ENCODE measurements around the gene PTH1R. TPM values are rescaled to one million over a fixed set of nuclear protein-coding genes. Genes with fewer than 3 reads are reported as not detected.

Gene PTH1R
- total RNA-seq, 1 donor from 2014 or later = 18.9 TPM

DNA sequence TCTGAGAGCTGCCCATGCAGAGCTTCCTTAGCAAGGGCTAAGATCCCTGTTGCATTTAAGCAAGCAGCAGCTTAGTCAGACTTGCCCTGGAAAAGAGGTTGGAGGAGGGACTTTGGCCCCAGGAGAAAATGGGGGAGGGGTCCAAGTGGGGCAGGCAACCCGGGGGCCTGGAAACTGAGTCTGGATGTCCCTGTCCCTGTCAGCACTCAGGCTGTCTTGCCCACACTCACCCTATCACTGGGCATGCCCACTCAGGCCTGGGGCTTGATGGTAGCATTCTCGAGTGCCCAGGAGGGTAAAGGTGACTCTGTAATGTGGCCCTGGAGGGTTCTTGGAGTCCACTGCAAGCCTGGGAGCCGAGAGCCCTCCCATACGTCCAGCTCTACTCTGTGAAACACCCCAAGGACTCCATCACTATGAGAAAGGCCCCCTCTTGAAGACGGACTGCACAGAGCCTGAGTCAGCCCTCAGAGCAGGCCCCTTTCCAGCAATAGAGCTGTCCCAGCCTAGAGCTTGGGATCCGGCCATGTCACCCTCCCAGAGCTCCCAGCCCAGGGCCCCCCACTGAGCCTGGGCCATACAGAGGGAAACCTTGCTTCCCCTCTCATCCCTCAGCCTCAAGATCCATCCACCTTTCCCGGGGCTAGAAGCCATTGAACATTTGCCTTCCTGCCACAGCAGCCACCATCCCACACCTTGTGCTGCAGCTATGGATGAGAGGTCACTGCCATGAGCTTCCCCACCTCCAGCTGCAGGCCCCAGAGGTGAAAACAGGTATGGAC, 27.6 kb upstream of the PTH1R start:
- no peak for DNase-seq

DNA sequence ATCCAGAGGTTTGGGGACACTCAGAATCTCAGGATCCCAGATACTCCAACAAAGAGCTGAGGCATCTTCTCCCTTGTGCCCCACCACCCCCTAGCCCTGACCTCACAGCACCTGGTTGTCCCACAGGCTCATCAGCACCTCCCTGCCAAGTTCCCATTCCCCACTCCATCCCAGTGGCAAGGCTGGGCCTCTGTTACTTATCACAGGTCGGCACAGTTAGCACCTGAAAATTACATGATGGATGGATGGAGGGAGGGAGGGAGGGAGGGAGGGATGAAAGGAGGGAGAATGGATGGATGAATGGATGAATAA, 27.1 kb upstream of the PTH1R start:
- no peak for DNase-seq

DNA sequence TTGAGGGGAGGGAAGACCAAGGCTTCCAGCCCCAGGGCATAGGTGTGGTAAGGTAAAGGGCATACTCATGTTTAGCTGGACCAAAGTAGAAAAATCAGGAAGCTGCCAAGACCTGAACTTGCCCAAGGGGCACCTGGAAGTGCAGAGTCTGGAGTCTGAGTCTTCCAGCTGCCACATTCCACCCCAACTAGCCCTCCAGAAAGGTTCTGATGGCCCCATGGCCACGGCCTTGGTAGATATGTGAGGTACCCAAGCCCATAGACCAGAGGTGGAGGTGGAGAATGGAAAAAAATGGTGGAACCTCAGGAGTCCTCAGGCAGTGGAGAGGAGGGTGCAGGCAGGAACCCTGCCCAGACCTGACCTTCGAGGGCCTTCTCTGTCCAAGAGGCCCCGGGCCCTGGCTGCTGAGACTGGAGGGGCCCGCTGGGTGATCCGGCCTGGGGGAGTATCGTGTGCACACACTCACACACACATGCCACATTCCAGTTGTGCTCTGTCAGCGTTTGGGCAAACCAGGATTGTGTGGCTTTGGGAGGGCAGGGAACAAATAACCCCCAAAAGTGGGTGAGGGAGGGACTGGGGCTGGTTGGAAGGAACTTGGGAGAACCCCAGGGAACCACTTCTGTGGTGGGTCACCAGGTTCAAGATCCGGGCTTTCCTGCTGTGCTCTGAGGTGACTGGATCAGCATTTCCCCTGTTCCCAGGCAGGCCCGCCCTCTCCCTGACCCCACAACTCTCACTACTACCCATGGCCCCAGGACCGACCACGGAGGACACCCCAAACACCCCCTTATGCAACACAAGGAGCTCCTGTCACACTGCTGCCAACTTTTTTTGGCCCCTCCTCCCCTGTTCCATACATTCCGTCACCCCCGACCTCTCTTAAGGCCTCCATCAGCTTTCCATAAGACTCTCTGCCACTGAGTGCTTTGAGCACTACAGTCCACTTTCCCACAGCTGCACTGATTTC, 25.9 kb upstream of the PTH1R start:
- no peak for DNase-seq

DNA sequence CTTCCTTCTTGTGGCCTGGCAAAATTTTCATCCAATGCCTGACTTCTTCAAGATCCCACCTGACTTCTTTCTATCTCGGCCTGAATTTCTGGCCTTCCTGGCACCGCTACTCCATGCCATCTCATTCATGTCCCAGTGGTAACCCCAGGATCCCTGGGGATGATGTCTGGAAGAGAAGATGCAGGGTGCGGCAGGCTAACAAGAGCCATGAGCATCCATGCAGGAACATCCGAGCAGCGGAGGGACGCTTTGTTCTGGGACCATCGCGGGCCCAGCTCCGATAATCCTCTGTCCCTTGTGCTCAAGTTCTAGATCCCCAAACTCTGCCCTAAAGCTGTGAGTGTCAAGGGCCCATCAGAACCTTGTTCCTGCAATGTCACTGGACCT, 25.2 kb upstream of the PTH1R start:
- DNase-seq = no peak

DNA sequence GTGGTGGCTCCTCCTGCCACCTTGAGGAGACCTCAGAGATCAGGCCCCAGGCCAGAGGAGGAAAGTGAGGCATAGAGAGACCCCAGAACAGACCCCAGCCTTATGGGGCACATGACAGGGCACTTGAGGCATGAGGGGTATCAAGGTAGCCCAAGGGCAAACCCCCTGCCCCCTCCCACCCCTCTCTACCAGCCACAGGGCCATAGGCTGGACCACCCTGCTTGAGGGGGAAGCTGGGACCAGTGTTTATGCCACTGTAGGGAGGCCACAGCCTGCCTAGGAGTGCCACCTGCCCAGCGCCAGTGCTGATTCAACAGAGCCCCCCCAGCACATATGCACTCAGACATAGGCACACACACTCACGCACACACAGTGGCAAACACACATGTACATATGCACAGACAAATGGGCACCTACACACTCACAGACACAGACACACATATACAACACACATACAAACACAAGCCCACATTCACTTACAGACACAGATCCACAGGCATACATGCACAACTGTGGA, 24.6 kb upstream of the PTH1R start:
- DNase-seq = no peak

DNA sequence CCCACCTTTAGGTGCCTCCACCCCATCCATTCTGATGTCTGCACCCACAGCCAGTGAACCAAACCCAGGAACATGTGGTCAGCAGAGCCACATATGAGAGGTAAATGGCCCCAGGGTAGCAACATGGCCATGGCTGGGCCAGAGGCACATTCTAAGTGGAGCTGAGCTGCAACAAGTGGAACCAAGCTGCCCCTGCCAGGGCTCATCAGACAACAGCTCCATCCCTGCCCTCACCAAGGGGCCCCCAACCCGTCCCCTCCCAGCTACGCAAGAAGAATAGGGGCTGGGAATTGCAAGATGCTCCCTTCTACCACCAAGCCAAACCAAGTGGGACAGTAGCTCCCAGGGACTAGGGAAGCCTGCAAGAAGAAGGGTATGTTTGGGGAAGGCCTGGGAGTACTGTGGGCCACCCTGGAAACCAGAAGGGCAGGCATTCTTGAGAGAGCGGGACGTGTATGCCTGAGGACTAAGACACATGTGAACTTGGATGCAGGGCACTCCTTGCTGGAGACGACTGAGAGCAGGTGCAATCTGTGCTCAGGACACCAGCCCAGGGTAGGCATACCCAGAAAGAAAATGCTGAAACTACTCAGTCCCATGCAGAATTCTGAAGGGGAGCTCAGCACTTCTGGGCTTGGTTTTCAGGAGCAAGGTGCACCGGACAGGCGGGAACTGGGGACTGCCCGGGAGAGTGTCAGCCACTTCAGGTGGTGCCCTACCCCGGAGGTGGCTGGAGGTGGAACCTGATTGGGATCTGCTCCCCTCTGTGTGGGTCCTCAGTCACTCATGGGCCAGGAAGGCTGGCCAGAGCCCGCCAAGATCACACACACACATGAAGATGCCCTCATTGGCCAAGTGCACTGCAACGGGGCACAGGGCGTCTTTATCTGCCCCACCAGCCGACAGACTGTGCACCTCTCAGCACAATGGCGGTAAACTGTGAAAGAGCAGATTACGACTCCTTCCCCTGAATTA, 23.8 kb upstream of the PTH1R start:
- DNase-seq = no peak

DNA sequence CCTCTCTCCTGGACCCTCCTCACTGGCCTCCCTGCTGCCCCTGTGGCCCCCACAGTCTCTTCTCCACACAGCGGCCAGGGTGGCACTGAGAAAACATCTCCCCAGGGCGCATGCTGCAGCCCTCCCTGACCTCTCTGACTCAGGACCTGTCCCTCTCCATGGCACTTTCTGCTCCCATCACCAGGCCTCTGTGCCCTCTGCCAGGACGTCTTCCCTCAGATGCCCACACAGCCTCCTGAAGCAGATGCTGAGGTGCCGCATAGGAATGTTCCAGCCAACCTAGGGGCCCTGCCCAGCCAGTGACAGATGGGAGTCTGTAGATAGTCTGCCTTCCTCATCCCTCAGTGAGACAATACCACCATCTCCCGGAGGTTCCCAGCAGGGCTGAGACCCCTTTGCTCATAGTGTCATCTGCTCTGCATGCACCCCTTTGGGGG, 22.9 kb upstream of the PTH1R start:
- no peak for DNase-seq

DNA sequence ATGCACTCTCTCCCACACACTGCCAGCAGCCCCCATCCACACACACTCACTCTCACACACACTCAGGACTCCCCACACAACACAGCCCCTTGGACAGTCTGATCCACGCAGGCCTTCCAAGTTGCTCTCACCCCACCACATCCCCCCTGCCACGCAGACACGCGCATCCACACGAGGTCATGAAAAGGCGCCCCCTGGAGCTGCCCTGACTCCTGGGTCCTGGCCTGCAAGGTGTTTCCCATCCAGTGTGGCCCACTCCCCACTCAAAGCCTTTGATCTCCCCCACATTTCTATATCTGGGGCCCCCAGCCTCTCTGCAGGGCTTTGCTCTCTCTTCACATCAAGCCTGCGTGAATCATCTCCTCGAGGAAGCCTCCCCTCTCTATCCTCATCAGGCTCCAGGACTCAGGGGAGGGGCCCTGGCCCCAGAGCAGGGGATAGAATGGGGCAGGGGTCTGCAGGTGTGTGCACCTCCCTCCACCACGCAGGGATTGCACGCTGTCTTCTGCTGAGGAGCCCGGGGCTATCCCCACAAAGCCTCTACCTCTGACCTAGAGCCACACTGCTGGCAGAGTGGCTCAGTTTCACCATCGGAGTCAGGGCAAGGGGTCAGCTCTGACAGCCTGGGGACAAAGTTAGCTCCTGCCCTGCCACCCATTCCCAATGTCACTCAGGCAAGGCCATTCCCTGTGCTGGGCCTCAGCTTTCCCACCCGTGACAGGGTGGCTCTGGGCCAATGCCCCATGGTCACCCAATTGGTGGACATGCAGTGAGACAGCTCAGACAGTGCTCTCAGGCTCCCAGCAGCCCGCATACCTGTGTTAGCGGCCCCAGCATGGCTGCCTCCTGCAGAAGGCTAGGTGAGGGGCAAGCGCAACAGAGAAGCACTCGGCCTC, 20.7 kb upstream of the PTH1R start:
- no peak for DNase-seq

DNA sequence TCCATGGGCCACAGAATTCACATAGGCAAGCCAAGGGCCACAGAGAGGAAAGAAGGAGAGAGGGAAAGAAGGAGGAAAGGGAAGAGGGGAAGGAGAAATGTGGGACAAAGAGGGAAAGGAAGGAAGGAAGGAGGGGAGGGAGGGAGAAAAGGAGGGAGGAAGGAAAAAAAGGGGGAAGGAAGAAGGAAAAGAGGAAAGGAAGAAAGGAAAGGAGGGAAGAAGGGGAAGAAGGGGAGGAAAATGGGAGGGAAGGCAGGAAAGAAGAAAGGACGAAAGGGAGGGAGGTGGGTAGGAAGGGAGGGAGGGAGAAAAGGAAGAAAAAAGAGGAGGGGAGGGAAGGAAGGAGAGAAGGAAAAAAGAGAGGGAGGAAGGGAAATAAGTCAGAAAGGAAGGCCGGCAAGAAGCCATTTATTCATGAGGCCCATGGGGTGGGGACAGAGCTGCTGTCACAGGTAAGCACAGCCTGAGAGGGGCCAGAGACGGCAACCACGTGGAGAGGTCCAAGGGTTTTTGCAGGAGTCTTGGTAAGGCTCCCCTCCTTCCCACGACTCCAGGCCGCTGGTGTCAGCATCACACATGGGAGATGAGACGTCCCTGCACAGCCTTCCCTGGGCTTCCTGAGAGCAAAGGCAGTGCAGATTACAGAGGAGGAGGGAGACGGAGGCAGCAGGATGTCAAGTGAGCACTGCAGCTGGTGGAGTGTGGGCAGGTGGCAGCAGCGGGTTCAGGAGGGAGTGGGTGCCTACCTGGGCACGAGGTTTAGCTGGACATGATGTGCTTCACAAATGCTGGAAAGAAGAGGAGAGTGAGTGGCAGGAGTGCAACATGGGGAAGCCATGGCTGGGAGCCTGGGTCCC, 19.8 kb upstream of the PTH1R start:
- no peak for DNase-seq

DNA sequence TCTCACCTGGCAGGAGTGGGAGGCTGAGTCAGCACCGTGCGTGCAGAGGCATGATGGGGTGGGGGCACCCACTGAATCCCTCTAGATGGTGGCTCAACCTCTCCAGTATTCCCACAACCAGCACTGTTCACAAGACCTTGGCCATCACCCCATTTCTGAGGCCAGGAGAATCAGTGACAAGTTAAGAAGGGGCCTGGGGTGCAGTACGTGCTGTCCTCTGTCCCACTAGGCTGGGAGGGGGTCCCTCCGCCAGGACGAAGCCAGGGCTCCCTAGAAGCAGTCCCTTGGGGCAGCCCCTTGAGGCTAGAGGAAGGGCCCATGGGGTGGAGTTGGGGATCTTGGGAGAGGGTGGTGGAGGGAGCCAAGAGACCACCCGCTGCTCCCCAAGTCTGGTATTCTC, 19.1 kb upstream of the PTH1R start:
- no peak for DNase-seq

DNA sequence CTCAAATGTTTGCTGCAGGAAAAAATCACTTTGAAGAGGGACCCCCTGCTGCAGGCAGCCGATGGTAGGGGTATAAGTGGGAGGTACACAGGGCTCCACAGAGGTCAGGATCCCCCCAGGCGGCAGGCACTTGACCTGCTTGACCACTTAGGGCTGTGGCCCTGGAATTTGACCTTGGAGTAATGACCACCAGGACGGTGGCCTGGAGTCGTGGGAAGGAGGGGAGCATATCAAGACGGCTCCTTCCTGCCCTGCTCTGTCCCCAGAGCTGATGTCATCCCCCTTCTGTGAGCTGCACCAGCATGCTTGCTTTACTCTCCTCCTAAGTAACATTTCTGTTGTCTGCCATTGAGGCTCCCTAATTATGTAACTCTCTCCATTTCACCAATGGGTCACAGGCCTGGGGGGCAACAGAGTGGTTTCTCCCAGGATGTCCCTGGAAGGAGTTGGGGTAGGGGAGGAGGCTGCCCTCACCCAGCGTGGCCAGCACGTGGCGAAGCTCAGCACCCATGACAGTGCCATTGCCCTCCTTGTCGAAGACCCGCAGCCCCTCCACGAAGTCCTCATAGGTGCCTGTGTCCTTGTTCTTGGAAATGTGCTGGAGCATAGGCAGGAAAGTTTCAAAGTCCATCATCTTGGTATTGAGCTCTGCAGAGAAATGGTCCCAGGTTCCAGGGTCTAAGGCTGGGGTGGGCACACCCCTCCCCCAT, 18.4 kb upstream of the PTH1R start:
- DNase-seq = no peak

DNA sequence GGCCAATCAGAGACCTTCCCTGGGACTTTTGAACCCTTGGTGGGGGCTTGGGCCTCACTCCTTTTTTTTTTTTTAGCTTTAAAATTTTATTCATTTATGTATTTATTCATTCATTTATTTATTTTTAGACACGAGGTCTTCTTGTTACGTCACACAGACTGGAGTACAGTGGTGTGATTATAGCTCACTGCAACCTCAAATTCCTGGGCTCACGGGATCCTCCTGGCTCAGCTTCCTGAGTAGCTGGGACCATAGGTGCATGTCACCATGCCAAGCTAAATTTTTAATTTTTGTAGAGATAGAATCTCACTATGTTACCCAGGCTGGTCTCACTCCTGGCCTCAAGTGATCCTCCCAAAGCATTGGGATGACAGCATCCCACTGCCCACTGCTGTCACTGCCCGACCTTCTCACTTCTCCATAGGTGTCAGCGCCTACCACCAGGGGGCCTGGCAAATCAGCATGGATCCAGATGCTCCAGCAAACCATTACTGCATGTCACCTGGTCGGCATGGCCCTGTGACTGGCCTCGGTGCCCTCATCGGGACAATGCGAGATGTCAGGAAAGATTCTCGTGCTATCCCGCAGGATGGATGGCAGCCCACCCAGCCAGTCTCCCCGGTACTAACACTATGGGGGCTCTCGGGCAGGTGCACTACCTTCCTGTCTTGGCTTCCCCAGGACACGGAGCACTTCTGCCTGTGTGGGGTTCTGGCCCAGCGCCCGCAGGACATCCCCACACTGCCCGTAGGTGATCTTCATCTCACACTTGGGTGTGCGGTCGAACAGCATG, 17.3 kb upstream of the PTH1R start:
- DNase-seq = no peak

DNA sequence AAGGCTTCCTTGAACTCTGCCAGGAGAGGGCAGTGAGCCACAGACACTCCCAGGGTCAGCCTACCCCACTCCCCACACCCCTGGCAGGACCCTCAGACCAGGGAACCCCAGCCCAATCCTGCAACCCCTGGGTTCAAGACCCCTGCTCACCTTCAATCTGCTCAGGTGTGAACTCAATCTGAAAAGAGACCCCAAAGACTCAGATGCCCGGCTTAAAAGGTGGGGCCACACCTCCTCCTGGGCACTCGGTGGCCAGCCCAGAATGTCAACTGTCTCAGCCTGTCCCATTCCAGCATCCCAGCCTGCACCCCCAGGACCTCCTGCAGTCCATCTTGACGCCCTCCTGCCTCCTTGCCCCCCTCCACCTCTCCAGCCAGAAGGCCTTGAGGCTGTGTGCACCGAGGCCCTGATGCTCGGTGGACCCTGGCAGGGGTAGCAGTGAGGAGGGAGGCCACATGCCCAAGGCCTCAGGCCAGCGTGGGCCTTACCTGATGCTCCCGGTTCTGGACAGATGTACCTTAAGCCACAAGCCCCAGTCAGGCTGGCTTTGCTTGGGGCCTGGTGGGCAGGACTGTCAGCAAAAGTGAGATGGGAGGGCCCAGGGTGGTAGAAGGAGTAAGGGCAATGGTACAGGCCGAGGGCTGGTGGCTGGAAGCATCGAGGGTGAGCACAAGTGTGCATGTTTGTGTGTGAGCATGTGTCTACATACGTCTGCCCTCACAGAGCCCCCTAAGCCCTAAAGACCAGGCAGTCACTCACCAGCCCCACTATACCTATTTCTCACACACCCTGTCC, 16.5 kb upstream of the PTH1R start:
- DNase-seq = no peak

DNA sequence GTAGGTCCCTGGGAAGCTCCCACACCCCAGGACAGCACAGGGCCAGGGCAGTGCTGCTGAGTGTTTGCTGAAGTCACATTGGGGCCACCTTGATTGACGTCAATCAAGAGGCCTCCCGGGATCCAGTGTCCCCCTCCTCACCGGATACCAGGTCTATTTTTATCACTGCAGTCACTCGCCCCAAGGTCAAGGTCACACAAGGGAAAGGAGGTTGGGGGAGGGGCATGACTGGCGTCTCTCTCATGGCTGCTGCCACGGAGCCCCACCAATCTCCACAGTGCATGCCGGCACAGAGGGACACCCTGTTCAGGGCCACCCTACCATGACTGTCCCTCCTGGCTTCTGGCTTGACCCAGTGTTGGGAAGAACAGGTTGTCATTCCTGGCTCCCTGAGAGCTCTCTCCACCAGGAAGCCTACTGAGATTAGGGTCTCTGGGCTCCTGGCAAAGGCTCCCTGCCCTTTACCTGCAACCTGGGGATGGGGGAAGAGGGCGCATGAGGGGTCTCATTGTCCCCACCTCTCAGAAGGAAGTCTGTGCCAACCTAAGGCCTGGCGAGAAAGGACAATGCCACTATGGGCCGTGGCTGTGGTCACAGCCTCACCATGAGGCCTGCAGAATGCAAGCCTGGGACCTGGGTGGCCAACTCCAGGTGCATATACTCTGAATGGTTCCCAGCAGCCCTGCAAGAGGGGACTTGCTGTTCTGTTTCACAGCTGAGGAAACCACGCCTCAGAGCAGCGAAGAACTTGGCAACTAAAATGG, 15.7 kb upstream of the PTH1R start:
- no peak for DNase-seq

DNA sequence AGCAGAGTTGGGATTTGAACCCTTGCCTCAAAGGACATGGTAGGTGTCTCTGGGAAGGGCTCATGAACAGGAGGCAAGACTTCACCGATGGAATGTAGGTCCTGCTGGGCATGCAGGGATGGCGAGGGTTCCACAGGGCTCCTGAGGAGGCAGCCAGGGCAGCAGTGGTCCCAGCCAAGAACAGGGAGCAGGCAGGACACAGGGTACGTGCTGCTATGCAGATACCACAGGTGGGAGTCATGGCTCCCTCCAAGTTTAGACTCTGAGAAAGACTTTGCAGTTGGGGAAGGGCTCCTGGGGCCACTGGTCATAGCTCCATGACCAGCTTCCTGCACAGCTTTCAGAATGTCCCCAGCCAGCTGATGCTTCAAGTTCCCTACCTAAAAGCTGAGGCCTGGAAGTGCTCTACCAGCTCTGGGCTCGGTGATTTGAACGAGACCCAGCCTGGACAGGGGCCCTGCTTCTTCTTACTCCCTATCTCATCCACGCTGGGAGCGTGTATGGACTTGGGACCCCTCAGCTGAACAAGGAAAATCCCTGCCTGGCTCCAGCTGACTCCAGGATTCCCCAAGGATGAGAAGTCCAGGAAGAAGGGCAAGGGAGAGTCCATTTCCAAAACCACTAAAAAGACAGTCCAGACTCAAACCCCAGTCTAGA, 15.0 kb upstream of the PTH1R start:
- no peak for DNase-seq

DNA sequence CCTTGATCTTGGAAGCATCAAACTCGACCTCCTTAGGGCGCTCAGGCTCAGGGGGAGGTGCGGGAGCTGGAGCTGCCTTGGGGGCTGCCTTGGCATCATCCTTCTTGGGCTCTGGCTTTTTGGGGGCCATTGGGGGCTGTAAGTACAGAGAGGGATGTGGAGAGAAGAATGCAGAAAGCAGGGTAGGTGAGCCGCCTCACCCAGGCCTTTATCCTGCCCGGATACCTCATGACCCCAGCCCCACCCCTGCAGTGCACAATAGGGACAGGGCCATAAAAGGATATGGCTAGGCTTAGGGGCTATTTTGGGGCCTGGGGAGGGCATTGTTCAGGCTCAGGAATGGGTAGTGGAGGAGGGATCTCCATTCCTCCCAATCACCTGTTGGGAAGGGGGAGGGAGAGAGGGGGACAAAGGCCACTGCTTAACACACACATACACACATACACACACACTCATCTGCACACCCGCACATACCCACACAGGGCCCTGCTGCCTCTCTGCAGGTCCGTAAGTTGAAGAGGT, 14.2 kb upstream of the PTH1R start, which contains the start of gene MYL3:
MYL3 (minus strand) TSS at position 184 of the 522 bp plus-strand sequence; CDS start at position 130, 54 bp downstream.
- no peak for DNase-seq
